K562 (cell line): ENCODE data around the gene EXOC3. TPM values are rescaled to one million over a fixed set of nuclear protein-coding genes. Genes with fewer than 3 reads are reported as not detected.

ENCODE experiments used
- CREB1 ChIP-seq, 2 experiments: sonication (generic) in 1 of 2; formaldehyde crosslinking in 1 of 2; IDR thresholded peaks; 2 replicates each; pipeline versions ENCODE4 v1.6.1 to v1.8.0; 2012 to 2022; ENCODE audit warnings: inconsistent platforms in 1 of 2, mild to moderate bottlenecking in 1 of 2, missing genetic modification reagents in 1 of 2, moderate library complexity in 1 of 2
- CTBP1 ChIP-seq: fragments of 450-650 bp; IDR thresholded peaks from 2 replicates; pipeline ENCODE4 v1.6.1; 2016; ENCODE audit warnings: borderline replicate concordance
- EGR1 ChIP-seq: fragments of 450-650 bp; conservative IDR thresholded peaks from 2 replicates; pipeline ENCODE4 v1.6.1; 2017; ENCODE audit warnings: mild to moderate bottlenecking
- ELF1 ChIP-seq: fragments of 200-800 bp; sonication (Bioruptor generic); IDR thresholded peaks from 2 replicates; pipeline ENCODE4 v1.6.1; 2016; ENCODE audit warnings: missing genetic modification characterization, missing compliant biosample characterization
- HMGN3 ChIP-seq: IDR thresholded peaks from 2 replicates; pipeline ENCODE4 v1.6.1; 2011; ENCODE audit warnings: borderline replicate concordance, low read depth, mild to moderate bottlenecking, mixed read lengths, low read length; ENCODE audit not compliant: insufficient read length; ENCODE audit errors: extremely low read depth
- MCM5 ChIP-seq: fragments of 450-650 bp; IDR thresholded peaks from 2 replicates; pipeline ENCODE4 v1.6.1; 2016; ENCODE audit warnings: low read depth
- MYC ChIP-seq, 2 experiments: fragments of 250-450 bp in 1 of 2; sonication (Bioruptor Pico) in 1 of 2; IDR thresholded peaks; 2 replicates each; pipeline versions ENCODE4 v1.5.1 to v1.6.1; 2012 to 2021; ENCODE audit warnings: low read depth in 2 of 2, borderline replicate concordance in 1 of 2, improper control_type of control experiment in 1 of 2, low read length in 1 of 2, mild to moderate bottlenecking in 1 of 2, moderate library complexity in 1 of 2
- PCBP1 ChIP-seq: fragments of 200-400 bp; formaldehyde crosslinking; IDR thresholded peaks from 2 replicates; pipeline ENCODE4 v1.6.1; 2018; ENCODE audit warnings: mild to moderate bottlenecking, low read depth, low read length; ENCODE audit not compliant: poor library complexity, severe bottlenecking
- POLR2A ChIP-seq: fragments of 450-650 bp; conservative IDR thresholded peaks from 2 replicates; pipeline ENCODE4 v1.6.1; 2016
- POLR3A ChIP-seq: IDR thresholded peaks from 2 replicates; pipeline ENCODE4 v1.6.1; 2011; ENCODE audit warnings: borderline replicate concordance, mild to moderate bottlenecking, moderate library complexity; ENCODE audit not compliant: insufficient read length, insufficient read depth; ENCODE audit errors: extremely low read depth
- ZNF143 ChIP-seq: sonication (generic); formaldehyde crosslinking; IDR thresholded peaks from 2 replicates; pipeline ENCODE4 v1.9.0; 2022; ENCODE audit warnings: mild to moderate bottlenecking, missing genetic modification reagents
- polyA plus RNA-seq, 8 experiments: library from polyadenylated mRNA; depleted of rRNA in 4 of 8; stranded (reverse) in 5 of 8; unstranded in 3 of 8; fragments of >200 nt; fragmentation: Nextera tagmentation in 2 of 8; fragmentation: Illumina TruSeq in 1 of 8; extraction: Ambion mirVana in 2 of 8; extraction: Trizol in 1 of 8; gene quantifications; 2 replicates each; pipeline versions ENCODE4 v1.2.1 to v1.2.3, GENCODE V29; 2011 to 2014; ENCODE audit warnings: inconsistent platforms in 1 of 8, missing spikeins in 1 of 8
- total RNA-seq, 7 experiments: library from RNA; depleted of rRNA in 6 of 7; stranded (reverse); fragments of >200 nt in 6 of 7; fragmentation: Illumina TruSeq in 2 of 7; extraction: Trizol in 2 of 7; gene quantifications; 2 replicates each; pipeline versions ENCODE4 v1.2.1 to v1.2.3, GENCODE V29; 2011 to 2021; ENCODE audit warnings: low replicate concordance in 1 of 7
- TF ChIP-seq, protein P1 (sequence below): sonication (generic); formaldehyde crosslinking; IDR thresholded peaks from 2 replicates; pipeline ENCODE4 v1.8.0; 2022; ENCODE audit warnings: mild to moderate bottlenecking, missing genetic modification reagents
- TF ChIP-seq, protein P2 (sequence below): sonication (generic); formaldehyde crosslinking; IDR thresholded peaks from 2 replicates; pipeline ENCODE4 v1.8.0; 2023; ENCODE audit warnings: missing genetic modification reagents, mild to moderate bottlenecking, borderline replicate concordance
- TF ChIP-seq, protein P3 (sequence below): sonication (generic); formaldehyde crosslinking; IDR thresholded peaks from 2 replicates; pipeline ENCODE4 v1.4.0; 2020; ENCODE audit warnings: mild to moderate bottlenecking, missing genetic modification reagents

EXOC3 gene
- total and polyA plus RNA-seq, 9 of the 15 experiments (the other 6 are each of a cell fraction or from before 2014, with no cell fraction given): 1.4 to 41.9 (median 22.4) TPM

DNA sequence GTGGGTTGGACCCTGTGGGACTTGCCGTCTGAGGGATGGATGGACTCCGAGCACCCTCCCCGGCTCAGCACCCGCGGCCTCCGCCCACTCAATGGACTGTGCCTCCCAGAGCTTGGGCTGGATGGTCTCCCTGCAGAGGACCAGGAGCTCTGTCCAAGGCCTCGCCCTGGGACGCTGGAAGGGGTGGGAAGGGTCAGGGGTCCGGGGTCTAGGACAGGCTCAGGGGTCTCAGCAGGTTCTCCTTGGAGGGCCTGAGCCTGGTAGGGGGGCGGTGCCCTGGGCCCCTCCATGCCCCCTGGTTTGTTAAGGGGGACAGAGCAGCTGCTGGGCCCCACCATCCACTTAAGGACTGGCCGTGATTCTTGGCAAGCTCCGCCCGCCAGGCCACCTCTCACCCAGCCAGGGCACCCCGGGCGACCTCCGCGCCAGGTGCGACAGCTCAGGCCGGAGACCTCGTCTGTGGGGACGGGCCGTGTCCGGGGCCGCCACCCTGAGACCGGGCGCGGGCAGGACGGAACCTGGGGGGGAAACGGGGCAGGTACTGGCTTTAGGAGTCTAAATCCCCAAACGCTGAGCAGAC, 29.2 kb downstream of the EXOC3 start (continued):
- TF ChIP-seq, protein P1, sequence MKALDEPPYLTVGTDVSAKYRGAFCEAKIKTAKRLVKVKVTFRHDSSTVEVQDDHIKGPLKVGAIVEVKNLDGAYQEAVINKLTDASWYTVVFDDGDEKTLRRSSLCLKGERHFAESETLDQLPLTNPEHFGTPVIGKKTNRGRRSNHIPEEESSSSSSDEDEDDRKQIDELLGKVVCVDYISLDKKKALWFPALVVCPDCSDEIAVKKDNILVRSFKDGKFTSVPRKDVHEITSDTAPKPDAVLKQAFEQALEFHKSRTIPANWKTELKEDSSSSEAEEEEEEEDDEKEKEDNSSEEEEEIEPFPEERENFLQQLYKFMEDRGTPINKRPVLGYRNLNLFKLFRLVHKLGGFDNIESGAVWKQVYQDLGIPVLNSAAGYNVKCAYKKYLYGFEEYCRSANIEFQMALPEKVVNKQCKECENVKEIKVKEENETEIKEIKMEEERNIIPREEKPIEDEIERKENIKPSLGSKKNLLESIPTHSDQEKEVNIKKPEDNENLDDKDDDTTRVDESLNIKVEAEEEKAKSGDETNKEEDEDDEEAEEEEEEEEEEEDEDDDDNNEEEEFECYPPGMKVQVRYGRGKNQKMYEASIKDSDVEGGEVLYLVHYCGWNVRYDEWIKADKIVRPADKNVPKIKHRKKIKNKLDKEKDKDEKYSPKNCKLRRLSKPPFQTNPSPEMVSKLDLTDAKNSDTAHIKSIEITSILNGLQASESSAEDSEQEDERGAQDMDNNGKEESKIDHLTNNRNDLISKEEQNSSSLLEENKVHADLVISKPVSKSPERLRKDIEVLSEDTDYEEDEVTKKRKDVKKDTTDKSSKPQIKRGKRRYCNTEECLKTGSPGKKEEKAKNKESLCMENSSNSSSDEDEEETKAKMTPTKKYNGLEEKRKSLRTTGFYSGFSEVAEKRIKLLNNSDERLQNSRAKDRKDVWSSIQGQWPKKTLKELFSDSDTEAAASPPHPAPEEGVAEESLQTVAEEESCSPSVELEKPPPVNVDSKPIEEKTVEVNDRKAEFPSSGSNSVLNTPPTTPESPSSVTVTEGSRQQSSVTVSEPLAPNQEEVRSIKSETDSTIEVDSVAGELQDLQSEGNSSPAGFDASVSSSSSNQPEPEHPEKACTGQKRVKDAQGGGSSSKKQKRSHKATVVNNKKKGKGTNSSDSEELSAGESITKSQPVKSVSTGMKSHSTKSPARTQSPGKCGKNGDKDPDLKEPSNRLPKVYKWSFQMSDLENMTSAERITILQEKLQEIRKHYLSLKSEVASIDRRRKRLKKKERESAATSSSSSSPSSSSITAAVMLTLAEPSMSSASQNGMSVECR (CRISPR knock-in tag): peak; percentile 39; the same call in 1 of the 2 replicates
- TF ChIP-seq PCBP1 (peak; percentile 49), ELF1 (tag) (peak; percentile 32; the same call in 1 of the 2 replicates), CREB1 (IDR thresholded peaks at IDR 0.05) (no peak), CREB1 (CRISPR knock-in tag; IDR thresholded peaks at IDR 0.05) (peak; percentile 7; the same call in 1 of the 2 replicates), POLR3A (no peak), ZNF143 (CRISPR knock-in tag) (0 out of 2 replicates have a peak, but pooled peaks have one; percentile 49), EGR1 (peak; percentile 85), CTBP1 (0 out of 2 replicates have a peak, but pooled peaks have one; percentile 24), HMGN3 (no peak), MYC (IDR thresholded peaks at IDR 0.05; ENCODE audit: low read depth, low read length) (no peak), MYC (CRISPR knock-in tag; IDR thresholded peaks at IDR 0.05; ENCODE audit: borderline replicate concordance, low read depth) (0 out of 2 replicates have a peak, but pooled peaks have one; percentile 14), POLR2A (peak; percentile 39; the same call in 1 of the 2 replicates), MCM5 (no peak)
- TF ChIP-seq, protein P2, sequence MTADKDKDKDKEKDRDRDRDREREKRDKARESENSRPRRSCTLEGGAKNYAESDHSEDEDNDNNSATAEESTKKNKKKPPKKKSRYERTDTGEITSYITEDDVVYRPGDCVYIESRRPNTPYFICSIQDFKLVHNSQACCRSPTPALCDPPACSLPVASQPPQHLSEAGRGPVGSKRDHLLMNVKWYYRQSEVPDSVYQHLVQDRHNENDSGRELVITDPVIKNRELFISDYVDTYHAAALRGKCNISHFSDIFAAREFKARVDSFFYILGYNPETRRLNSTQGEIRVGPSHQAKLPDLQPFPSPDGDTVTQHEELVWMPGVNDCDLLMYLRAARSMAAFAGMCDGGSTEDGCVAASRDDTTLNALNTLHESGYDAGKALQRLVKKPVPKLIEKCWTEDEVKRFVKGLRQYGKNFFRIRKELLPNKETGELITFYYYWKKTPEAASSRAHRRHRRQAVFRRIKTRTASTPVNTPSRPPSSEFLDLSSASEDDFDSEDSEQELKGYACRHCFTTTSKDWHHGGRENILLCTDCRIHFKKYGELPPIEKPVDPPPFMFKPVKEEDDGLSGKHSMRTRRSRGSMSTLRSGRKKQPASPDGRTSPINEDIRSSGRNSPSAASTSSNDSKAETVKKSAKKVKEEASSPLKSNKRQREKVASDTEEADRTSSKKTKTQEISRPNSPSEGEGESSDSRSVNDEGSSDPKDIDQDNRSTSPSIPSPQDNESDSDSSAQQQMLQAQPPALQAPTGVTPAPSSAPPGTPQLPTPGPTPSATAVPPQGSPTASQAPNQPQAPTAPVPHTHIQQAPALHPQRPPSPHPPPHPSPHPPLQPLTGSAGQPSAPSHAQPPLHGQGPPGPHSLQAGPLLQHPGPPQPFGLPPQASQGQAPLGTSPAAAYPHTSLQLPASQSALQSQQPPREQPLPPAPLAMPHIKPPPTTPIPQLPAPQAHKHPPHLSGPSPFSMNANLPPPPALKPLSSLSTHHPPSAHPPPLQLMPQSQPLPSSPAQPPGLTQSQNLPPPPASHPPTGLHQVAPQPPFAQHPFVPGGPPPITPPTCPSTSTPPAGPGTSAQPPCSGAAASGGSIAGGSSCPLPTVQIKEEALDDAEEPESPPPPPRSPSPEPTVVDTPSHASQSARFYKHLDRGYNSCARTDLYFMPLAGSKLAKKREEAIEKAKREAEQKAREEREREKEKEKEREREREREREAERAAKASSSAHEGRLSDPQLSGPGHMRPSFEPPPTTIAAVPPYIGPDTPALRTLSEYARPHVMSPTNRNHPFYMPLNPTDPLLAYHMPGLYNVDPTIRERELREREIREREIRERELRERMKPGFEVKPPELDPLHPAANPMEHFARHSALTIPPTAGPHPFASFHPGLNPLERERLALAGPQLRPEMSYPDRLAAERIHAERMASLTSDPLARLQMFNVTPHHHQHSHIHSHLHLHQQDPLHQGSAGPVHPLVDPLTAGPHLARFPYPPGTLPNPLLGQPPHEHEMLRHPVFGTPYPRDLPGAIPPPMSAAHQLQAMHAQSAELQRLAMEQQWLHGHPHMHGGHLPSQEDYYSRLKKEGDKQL (CRISPR knock-in tag): peak; percentile 76; the same call in 1 of the 2 replicates
- TF ChIP-seq, protein P3, sequence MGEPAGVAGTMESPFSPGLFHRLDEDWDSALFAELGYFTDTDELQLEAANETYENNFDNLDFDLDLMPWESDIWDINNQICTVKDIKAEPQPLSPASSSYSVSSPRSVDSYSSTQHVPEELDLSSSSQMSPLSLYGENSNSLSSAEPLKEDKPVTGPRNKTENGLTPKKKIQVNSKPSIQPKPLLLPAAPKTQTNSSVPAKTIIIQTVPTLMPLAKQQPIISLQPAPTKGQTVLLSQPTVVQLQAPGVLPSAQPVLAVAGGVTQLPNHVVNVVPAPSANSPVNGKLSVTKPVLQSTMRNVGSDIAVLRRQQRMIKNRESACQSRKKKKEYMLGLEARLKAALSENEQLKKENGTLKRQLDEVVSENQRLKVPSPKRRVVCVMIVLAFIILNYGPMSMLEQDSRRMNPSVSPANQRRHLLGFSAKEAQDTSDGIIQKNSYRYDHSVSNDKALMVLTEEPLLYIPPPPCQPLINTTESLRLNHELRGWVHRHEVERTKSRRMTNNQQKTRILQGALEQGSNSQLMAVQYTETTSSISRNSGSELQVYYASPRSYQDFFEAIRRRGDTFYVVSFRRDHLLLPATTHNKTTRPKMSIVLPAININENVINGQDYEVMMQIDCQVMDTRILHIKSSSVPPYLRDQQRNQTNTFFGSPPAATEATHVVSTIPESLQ: 0 out of 2 replicates have a peak, but pooled peaks have one; percentile 7
